H1 (cell line): ENCODE data around the gene B4GALT7. TPM values are rescaled to one million over a fixed set of nuclear protein-coding genes. Genes with fewer than 3 reads are reported as not detected.

Experiments used
- polyA plus RNA-seq, 7 experiments: library from polyadenylated mRNA; depleted of rRNA in 3 of 7; stranded (reverse) in 5 of 7; unstranded in 2 of 7; fragments of >200 nt in 5 of 7; fragments of 200-250 nt in 2 of 7; gene quantifications; 1 replicate in 5 of 7; 2 replicates in 1 of 7; 4 replicates in 1 of 7; pipeline versions ENCODE4 v1.2.1 to v1.2.3, GENCODE V29; 2011 to 2013; ENCODE audit warnings: missing spikeins in 2 of 7, mixed read lengths in 2 of 7
- total RNA-seq: library from RNA; stranded (reverse); fragmentation: NEBNext Ultra II Directional; extraction: Animal tissue kit (Norgen Biotek cat#: 25700); gene quantifications from 2 replicates; pipeline ENCODE4 v1.2.1, GENCODE V29; 2021
- TF ChIP-seq, protein P1 (sequence below): fragments of 300-600 bp; sonication (generic); IDR thresholded peaks from 2 replicates; pipeline ENCODE4 v1.7.1; 2012; ENCODE audit warnings: low read length, moderate library complexity, mild to moderate bottlenecking, inconsistent platforms; ENCODE audit not compliant: insufficient replicate concordance

Gene B4GALT7
- total and polyA plus RNA-seq, 2 of the 8 experiments (the other 6 are each of a cell fraction or from before 2014, with no cell fraction given), result 18.7 to 31.9 TPM

DNA sequence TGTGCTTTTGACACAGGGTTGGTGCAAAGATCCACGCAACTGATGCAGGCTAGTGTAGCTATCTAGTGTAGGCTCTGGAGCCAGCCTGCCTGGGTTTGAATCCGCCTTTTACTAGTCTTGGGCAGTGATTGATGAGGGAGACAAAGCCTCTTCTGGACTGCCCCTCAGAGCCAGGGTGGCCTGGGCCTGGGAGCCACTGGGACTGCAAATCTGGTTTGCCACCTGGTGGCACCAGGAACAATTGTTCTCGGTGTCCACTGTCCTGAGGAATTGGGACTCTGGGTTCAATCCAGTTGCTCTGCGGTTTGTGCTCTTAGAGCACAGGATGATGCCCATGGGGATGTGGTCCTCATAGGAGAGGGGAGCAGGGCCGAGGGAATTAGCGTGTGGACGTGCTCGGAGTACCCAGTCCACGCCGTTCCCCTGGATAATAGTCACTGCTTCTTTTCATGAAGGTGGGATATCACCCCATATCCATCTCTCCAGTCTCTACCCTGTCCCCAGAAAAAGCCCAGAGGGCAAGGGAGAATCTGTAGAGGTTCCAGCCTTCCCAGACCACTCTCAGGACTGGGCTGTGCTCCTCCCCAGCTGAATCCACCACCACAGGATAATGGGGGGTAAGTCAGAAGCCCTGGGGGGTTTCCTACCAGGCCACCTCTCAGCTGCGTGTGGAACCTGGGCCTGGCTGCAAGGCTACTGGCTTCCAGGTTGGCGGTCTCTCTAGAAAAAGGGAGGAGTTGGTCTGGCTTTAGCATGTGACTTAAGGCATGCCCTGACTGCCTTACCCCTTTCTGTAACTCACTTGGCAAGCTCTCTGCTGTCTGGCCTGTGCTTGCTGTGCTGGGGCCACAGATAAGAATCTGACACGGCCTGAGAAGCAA is 1.9 kb downstream of the B4GALT7 start (continued):
- TF ChIP-seq, protein P1, sequence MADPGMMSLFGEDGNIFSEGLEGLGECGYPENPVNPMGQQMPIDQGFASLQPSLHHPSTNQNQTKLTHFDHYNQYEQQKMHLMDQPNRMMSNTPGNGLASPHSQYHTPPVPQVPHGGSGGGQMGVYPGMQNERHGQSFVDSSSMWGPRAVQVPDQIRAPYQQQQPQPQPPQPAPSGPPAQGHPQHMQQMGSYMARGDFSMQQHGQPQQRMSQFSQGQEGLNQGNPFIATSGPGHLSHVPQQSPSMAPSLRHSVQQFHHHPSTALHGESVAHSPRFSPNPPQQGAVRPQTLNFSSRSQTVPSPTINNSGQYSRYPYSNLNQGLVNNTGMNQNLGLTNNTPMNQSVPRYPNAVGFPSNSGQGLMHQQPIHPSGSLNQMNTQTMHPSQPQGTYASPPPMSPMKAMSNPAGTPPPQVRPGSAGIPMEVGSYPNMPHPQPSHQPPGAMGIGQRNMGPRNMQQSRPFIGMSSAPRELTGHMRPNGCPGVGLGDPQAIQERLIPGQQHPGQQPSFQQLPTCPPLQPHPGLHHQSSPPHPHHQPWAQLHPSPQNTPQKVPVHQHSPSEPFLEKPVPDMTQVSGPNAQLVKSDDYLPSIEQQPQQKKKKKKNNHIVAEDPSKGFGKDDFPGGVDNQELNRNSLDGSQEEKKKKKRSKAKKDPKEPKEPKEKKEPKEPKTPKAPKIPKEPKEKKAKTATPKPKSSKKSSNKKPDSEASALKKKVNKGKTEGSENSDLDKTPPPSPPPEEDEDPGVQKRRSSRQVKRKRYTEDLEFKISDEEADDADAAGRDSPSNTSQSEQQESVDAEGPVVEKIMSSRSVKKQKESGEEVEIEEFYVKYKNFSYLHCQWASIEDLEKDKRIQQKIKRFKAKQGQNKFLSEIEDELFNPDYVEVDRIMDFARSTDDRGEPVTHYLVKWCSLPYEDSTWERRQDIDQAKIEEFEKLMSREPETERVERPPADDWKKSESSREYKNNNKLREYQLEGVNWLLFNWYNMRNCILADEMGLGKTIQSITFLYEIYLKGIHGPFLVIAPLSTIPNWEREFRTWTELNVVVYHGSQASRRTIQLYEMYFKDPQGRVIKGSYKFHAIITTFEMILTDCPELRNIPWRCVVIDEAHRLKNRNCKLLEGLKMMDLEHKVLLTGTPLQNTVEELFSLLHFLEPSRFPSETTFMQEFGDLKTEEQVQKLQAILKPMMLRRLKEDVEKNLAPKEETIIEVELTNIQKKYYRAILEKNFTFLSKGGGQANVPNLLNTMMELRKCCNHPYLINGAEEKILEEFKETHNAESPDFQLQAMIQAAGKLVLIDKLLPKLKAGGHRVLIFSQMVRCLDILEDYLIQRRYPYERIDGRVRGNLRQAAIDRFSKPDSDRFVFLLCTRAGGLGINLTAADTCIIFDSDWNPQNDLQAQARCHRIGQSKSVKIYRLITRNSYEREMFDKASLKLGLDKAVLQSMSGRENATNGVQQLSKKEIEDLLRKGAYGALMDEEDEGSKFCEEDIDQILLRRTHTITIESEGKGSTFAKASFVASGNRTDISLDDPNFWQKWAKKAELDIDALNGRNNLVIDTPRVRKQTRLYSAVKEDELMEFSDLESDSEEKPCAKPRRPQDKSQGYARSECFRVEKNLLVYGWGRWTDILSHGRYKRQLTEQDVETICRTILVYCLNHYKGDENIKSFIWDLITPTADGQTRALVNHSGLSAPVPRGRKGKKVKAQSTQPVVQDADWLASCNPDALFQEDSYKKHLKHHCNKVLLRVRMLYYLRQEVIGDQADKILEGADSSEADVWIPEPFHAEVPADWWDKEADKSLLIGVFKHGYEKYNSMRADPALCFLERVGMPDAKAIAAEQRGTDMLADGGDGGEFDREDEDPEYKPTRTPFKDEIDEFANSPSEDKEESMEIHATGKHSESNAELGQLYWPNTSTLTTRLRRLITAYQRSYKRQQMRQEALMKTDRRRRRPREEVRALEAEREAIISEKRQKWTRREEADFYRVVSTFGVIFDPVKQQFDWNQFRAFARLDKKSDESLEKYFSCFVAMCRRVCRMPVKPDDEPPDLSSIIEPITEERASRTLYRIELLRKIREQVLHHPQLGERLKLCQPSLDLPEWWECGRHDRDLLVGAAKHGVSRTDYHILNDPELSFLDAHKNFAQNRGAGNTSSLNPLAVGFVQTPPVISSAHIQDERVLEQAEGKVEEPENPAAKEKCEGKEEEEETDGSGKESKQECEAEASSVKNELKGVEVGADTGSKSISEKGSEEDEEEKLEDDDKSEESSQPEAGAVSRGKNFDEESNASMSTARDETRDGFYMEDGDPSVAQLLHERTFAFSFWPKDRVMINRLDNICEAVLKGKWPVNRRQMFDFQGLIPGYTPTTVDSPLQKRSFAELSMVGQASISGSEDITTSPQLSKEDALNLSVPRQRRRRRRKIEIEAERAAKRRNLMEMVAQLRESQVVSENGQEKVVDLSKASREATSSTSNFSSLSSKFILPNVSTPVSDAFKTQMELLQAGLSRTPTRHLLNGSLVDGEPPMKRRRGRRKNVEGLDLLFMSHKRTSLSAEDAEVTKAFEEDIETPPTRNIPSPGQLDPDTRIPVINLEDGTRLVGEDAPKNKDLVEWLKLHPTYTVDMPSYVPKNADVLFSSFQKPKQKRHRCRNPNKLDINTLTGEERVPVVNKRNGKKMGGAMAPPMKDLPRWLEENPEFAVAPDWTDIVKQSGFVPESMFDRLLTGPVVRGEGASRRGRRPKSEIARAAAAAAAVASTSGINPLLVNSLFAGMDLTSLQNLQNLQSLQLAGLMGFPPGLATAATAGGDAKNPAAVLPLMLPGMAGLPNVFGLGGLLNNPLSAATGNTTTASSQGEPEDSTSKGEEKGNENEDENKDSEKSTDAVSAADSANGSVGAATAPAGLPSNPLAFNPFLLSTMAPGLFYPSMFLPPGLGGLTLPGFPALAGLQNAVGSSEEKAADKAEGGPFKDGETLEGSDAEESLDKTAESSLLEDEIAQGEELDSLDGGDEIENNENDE, result no peak
